Upper lobe of left lung (tissue), 4 donors: ENCODE data around the gene CPEB1.

Experiments
- EP300 ChIP-seq, 4 donors: sonication (generic); formaldehyde crosslinking; IDR thresholded peaks; one replicate each; pipeline ENCODE4 v1.5.1; 2017; ENCODE audit warnings: antibody characterized with exemption in 4 of 4, control low read depth in 2 of 4
- POLR2A ChIP-seq, 4 donors: fragments of 450-650 bp; IDR thresholded peaks; one replicate each; pipeline ENCODE4 v1.5.1; 2016 to 2017; ENCODE audit warnings: antibody characterized with exemption in 4 of 4, mild to moderate bottlenecking in 2 of 4
- TF ChIP-seq, protein P1 (sequence below), 6 experiments: fragments of 450-650 bp in 4 of 6; fragments of 200-600 bp in 2 of 6; sonication (generic) in 2 of 6; IDR thresholded peaks; one replicate each; pipeline ENCODE4 v1.5.1; 2016 to 2019; ENCODE audit warnings: antibody characterized with exemption in 6 of 6

- TF ChIP-seq EP300 (IDR thresholded peaks at IDR 0.05) (no peak), POLR2A (IDR thresholded peaks at IDR 0.05) (no peak)
- TF ChIP-seq, protein P1, sequence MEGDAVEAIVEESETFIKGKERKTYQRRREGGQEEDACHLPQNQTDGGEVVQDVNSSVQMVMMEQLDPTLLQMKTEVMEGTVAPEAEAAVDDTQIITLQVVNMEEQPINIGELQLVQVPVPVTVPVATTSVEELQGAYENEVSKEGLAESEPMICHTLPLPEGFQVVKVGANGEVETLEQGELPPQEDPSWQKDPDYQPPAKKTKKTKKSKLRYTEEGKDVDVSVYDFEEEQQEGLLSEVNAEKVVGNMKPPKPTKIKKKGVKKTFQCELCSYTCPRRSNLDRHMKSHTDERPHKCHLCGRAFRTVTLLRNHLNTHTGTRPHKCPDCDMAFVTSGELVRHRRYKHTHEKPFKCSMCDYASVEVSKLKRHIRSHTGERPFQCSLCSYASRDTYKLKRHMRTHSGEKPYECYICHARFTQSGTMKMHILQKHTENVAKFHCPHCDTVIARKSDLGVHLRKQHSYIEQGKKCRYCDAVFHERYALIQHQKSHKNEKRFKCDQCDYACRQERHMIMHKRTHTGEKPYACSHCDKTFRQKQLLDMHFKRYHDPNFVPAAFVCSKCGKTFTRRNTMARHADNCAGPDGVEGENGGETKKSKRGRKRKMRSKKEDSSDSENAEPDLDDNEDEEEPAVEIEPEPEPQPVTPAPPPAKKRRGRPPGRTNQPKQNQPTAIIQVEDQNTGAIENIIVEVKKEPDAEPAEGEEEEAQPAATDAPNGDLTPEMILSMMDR (IDR thresholded peaks at IDR 0.05), result no peak
Measured at GRCh38 chr15:82566690-82567089, 80.5 kb downstream of the CPEB1 start.
